Mesodermal cell (in vitro differentiated cells): ENCODE results near the gene C15orf62.

ENCODE experiments used
- H3K27ac ChIP-seq: 2 replicates; pipeline ENCODE4 v1.7.0; 2013; ENCODE audit warnings: mild to moderate bottlenecking, low read depth, low read length, moderate library complexity; ENCODE audit not compliant: severe bottlenecking
- H3K36me3 ChIP-seq: 2 replicates; pipeline ENCODE4 v1.7.1; 2013; ENCODE audit warnings: mild to moderate bottlenecking, low read length, moderate library complexity; ENCODE audit not compliant: control insufficient read depth, insufficient read depth
- H3K4me1 ChIP-seq: one replicate; pipeline ENCODE4 v1.7.1; 2013; ENCODE audit warnings: mild to moderate bottlenecking, low read length; ENCODE audit not compliant: insufficient read depth, control insufficient read depth, poor library complexity, severe bottlenecking
- H3K4me3 ChIP-seq: 2 replicates; pipeline ENCODE4 v1.7.0; 2013; ENCODE audit warnings: low read length, control low read depth, mild to moderate bottlenecking; ENCODE audit not compliant: insufficient read depth, poor library complexity, severe bottlenecking; ENCODE audit errors: extremely low read depth
- H3K9me3 ChIP-seq: 2 replicates; pipeline ENCODE4 v1.7.1; 2013; ENCODE audit warnings: mild to moderate bottlenecking, low read length, moderate library complexity; ENCODE audit not compliant: control insufficient read depth
- WGBS, 2 experiments: methylation state at CpG; one replicate each; pipeline ENCODE4 v1.1.5; 2013; ENCODE audit warnings: missing lambda C conversion rate in 2 of 2; ENCODE audit not compliant: insufficient coverage in 2 of 2; 5-methylcytosine and 5-hydroxymethylcytosine counted together

C15orf62 gene

DNA sequence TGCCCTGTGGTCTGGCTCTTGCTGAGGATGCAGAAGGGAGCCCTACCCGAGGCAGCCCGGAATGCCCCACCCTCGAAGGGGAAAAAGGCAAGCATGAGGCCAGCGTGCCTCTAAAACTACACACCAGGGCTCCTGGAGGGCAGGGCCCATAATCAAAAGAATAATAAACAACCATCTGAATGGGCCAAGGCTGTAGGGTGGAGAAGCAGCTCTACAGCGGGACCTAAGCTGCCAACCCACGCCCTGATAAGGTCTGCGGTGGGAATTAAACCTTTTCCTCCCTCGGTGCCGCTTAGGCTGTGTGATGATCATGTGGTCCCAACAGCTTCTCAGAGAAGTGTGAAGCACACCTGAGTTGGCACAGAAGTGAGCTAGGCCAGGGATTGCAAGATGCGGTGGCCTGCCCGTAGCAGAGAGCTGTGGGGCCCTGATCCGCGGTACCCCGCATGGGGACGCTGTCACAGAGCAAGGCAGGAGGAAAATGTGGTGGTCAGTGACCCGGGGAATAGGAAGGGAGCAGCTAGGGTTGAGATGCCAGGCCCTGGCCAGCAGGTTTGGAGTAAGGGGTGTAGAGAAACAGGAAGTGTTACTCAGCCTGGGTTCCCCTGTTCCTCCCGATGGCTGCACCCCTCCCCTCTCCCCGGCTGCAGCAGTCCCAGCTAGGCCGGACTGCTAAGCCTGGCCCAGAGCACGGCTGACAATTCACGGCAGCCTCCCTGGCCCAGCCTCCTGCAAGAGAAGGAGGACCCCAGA lies 1.1 kb upstream of the C15orf62 start:
- Histone ChIP-seq H3K36me3 (peaks cover 20% of the 10 kb centered on the region), H3K4me3 (no peak overlapping the region), H3K27ac (no peak overlapping the region), H3K4me1 (peaks cover 40% of the 10 kb centered on the region), H3K9me3 (no peaks in the 10 kb centered on the region)
- 96 to 99% methylated on average over 16 to 18 of the region's 21 CpGs for WGBS, 2 experiments

DNA sequence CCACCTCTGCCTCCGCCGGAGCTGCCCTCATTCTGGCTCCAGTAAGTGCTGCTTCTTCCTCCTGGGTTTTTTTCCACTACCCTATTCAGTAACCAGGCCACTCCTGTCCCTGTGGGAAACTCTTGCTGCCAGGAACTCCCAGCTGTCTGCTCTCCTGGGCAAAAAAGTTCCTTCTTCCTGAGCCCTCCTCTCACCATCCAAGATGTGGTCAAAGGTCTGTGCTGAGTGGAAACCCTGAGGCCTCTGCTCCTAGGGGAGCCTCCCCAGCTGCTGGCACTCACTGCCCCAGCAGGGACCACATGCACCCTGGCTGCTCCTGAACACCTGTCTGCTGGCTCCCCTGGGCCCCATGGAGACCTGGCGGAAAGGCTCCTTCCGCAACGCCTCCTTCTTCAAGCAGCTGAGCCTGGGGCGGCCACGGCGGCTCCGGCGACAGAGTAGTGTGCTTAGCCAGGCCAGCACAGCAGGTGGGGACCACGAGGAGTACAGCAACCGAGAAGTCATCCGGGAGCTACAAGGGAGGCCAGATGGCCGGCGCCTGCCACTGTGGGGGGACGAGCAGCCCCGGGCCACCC lies 454 bp downstream of the C15orf62 start:
- H3K9me3 ChIP-seq = no peaks in the 10 kb centered on the region
- 90 to 91% methylated on average over 16 to 17 of the region's 17 CpGs for WGBS, 2 experiments
- H3K4me3 ChIP-seq = no peak overlapping the region
- peaks cover 34% of the 10 kb centered on the region for H3K4me1 ChIP-seq
- peaks cover 35% of the 10 kb centered on the region for H3K36me3 ChIP-seq
- no peak overlapping the region for H3K27ac ChIP-seq

DNA sequence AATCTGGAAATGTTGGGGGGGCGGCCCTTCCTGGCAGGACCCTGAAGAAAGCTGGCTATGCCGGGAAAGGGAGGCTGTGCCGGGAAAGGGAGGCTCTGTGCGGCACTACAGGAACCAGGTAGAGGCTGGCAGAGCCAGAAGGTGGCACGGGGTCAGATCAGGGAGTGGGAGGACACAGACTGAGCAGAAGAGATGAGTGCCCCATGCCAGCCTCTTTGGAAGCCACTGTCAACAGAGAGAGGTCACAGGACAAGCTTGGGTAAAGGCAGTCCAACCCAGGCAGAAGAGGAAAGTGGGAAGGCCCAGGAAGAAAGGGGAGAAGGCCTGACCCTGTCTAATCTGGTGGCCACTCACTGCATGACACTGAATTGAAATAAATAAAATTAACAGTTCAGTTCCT lies 1.5 kb downstream of the C15orf62 start:
- Histone ChIP-seq H3K9me3 (no peaks in the 10 kb centered on the region), H3K27ac (no peak overlapping the region), H3K4me1 (peaks cover 28% of the 10 kb centered on the region), H3K4me3 (no peak overlapping the region), H3K36me3 (peaks cover 45% of the 10 kb centered on the region)
- 82 to 96% methylated on average over 4 to 5 of the region's 5 CpGs for WGBS, 2 experiments

DNA sequence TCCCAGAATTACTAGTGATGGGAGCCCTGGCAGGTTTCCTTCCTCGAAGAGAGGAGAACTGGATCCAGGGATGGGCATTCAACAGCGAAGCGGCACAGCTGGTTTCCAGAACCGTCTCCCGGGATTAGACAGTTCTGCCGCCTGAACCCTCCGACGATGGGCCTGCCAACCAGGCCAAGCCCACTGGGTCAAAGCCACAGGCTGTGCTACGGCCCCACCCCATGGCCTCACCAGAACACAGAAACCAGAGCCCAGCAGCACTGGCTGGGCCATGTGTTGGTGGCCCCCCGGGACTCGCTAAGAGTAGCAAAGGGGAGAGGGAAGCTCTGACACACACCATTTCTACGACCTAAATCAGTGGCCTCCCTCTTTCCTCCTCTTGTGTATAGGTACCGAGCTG lies 2.2 kb downstream of the C15orf62 start:
- Histone ChIP-seq H3K36me3 (peaks cover 53% of the 10 kb centered on the region), H3K9me3 (no peaks in the 10 kb centered on the region), H3K4me3 (no peak overlapping the region), H3K27ac (no peak overlapping the region), H3K4me1 (peaks cover 20% of the 10 kb centered on the region)
- WGBS, 2 experiments = 91 to 95% methylated on average over 9 to 11 of the region's 13 CpGs

DNA sequence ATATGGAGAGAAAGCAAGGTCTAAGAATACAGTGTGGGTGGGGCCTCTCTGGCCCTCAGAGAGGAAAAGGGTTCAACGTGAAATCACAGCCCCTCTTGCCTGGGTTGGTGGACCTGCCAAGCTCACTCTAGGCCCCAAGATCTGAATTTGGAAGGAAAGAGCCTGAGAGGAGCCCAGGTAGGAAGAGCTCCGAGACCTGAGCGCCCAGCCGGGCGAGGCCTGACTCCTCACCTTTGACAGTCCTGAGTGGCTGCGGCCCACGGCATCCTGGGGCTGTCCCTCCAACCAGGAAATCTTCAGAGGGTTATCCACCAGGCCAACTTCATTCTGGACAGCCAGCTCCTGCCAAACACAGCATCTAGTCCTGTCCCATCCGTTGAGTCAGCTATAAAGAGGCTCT lies 3.7 kb downstream of the C15orf62 start:
- Histone ChIP-seq H3K9me3 (no peaks in the 10 kb centered on the region), H3K4me3 (no peak overlapping the region), H3K4me1 (peaks cover 12% of the 10 kb centered on the region), H3K27ac (no peak overlapping the region), H3K36me3 (peaks cover 65% of the 10 kb centered on the region)
- WGBS, 2 experiments = 98 to 99% methylated on average over 7 to 8 of the region's 8 CpGs

DNA sequence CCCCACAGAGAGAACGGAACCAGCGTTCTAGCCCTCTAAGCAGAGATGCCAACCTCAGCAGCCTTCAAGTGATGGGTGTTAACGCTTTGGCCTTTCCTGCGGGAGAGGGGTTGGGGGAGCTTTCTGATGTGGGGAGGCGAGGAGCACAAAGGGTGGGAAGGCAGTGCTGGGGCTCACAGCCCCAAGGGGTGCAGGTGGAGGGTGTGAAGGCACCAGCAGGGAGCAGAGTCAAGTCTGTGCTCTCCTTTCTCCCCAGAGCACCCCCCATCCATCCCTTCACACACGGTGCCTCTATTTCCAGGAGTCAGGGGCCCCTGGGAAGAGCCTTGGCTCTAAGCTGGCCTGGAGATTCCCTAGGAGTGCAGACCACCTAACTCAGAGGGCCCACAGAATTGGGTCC lies 4.1 kb downstream of the C15orf62 start:
- H3K4me1 ChIP-seq = peaks cover 8% of the 10 kb centered on the region
- H3K27ac ChIP-seq = no peak overlapping the region
- no peak overlapping the region for H3K4me3 ChIP-seq
- H3K36me3 ChIP-seq = peaks cover 65% of the 10 kb centered on the region
- H3K9me3 ChIP-seq = no peaks in the 10 kb centered on the region
- 96% methylated on average over 3 of the region's 6 CpGs; no CpG with 5 or more reads in 1 of the 2 experiments for WGBS, 2 experiments

DNA sequence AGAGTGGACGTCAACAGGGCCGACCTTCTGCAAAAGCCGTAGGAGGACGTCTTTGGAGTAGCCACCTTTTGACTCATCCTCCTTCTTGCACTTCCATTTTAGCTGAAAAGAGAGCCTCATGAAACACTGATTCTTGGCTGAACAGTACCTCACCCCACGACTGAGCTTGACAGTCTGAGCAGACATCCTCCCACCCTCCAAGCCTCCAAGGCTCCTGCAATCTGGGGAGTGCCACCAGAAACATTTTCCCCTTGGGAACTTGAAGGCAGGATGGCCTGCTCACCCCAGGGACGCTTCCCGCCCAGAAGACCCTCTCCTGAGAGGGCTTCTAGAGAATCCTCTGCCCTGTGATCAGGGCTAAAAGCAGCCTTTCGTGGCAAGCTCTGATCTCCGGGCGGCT lies 5.2 kb downstream of the C15orf62 start:
- Histone ChIP-seq H3K4me3 (no peak overlapping the region), H3K4me1 (no peaks in the 10 kb centered on the region), H3K27ac (no peak overlapping the region), H3K9me3 (no peaks in the 10 kb centered on the region), H3K36me3 (peaks cover 74% of the 10 kb centered on the region)
- 86 to 94% methylated on average over 7 to 9 of the region's 10 CpGs for WGBS, 2 experiments

DNA sequence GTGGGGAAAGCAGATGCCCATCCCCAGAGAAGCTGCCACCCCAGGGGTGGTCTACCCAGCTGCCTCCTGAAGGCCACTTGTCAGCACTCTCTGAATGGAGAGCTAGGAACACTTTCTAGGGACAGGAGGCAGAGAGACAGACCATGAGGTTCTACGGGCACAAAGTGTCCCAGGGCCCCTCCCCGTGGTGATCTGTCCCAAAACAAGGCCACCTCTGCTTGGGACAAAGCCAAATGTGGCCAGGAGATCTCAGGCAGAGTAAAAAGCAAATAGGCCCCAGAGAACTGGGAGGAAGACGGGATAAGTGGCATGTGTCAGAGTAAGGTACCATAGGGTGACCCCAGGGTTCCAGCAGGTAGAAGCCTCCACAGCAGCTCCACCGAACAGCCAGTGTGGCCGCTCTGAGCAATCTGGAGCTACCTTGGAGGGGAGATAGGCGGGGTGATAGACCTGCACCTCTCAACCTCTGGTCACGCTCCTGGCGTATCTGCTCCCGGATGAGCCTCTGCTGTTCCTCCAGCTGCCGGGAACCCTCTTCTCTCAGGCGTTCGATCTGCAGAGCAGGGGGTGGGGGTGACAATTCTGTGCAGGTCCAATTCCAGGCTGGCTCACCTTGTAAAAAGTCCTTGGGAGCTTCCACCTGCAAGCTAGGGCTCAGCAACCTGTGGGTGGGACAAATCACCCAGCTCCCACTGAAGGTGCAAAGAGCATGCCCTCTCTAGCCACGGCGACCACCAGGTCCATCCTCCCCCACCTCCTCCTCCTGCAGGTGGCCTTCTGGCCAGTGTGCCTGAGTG lies 6.2 kb downstream of the C15orf62 start:
- H3K4me1 ChIP-seq = no peaks in the 10 kb centered on the region
- 96 to 97% methylated on average over 13 of the region's 14 CpGs for WGBS, 2 experiments

DNA sequence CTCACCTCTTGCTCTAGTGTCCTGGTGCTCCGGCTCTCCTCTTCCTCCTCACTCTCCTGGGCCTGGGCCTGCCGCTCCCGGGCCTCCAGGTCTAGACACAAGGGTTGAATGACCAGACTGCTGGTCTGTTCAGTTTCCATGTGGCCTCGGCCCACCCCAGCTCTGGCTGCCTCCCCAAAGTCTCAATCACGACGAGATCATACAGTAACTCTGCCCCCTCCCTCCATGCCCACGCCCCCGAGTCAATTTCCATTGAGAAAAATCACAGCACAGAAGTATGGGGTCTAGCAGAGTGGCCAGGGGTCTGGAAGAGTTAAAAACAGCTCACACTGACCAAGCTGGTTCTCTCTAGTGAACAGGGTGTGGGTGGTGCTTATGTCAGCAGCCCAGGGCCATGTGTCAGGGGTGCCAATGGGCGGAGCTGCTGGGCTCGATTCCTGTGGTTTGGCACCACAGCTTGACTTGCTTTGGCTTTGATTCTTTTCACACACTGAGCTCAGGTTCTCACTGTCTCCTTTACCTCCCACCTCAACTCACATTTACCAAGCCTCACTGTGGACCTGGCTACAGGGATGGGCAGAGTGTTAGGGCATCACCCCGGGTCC lies 6.9 kb downstream of the C15orf62 start:
- Histone ChIP-seq H3K9me3 (no peaks in the 10 kb centered on the region), H3K36me3 (peaks cover 74% of the 10 kb centered on the region), H3K27ac (no peak overlapping the region), H3K4me3 (no peak overlapping the region), H3K4me1 (no peaks in the 10 kb centered on the region)
- WGBS, 2 experiments = 95 to 96% methylated on average over 8 to 9 of the region's 11 CpGs

More for the DNA sequence above, 6.2 kb downstream of the C15orf62 start:
- H3K27ac ChIP-seq = no peak overlapping the region
- H3K4me3 ChIP-seq = no peak overlapping the region
- no peaks in the 10 kb centered on the region for H3K9me3 ChIP-seq
- peaks cover 74% of the 10 kb centered on the region for H3K36me3 ChIP-seq

DNA sequence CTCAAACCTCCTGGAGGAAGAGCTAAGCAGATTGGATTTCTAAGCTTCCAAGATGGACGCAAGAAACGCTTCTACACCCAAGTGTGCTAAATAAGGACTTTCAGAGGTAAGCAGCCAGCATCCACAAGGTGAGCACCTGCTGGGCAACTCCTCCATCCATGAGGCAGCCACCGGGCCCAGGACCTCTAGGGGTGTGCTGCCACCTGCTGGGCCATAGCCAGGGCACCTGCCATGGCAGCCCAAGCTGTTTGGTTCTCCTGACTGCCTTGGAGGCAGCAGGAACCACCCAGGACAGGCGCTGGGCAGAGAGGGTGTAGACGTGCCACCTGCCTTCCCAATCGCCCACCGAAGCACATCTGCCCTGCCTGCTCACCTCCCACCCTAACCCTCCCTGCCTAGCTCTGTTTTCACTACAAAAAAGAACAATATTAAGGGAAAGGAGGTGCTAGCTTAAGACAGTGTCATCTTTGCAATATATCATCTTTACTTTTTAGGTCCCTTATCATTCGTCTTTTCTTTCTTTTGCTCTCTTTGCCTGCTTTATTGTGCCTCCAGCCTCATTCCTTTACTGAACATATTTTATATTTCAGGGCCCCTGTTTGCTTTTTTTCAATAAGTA lies 12.9 kb downstream of the C15orf62 start:
- Histone ChIP-seq H3K27ac (no peak overlapping the region), H3K4me3 (no peak overlapping the region), H3K9me3 (no peaks in the 10 kb centered on the region), H3K4me1 (no peaks in the 10 kb centered on the region), H3K36me3 (peaks cover 33% of the 10 kb centered on the region)
- 72 to 84% methylated on average over 7 to 8 of the region's 8 CpGs for WGBS, 2 experiments
